D721Med (cell line): ENCODE results near the gene ITGA11.

ENCODE experiments used
- DNase-seq: peaks from one replicate; pipeline ENCODE4 v3.0.0; 2011; ENCODE audit warnings: low spot score; ENCODE audit not compliant: insufficient read length
- FAIRE-seq: peaks from 2 replicates; lab custom pipeline; 2011; peaks lifted over from hg19 to GRCh38; lab: Jason Lieb, UNC
- TF ChIP-seq, protein P1 (sequence below): IDR thresholded peaks from 2 replicates; pipeline ENCODE4 v1.5.1; 2012; ENCODE audit warnings: mild to moderate bottlenecking, control low read depth; ENCODE audit not compliant: insufficient read depth; ENCODE audit errors: missing control alignments

ITGA11 gene

DNA sequence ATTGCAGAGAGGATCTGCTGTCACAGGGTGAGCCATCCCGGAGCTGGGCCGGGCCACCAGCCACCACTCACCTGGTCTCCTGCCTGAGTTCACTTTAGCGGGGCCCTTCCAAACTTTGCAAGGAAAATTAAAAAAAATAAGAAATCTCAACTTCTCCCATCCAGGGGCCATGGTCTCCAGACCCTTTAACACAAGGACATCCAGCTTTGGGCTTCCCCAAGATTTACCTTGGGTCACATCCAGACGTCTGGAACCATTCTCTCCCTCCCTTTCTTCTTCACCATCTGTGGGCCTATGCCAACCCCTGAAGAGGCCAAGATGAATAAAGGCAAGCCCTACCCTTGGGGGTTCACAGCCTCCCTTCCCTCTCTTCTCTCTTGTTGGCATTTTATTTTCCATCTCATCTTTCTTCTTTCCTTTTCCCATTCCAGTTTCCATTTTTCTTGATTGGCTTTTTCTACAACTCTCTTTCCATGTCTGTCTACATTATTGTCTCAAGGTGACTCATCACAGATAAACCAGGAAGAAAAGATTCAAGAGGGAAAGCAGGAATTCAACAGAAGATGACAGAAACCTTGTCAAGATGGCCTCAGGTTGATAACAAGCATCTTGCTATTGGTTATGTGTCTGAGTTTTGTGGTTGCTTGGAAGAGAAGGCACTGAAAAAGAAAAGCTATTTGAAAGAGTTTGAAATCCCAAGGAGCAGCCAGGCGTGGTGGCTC lies 49.5 kb downstream of the ITGA11 start:
- DNase-seq (no peak), FAIRE-seq (no peak)
- TF ChIP-seq, protein P1, sequence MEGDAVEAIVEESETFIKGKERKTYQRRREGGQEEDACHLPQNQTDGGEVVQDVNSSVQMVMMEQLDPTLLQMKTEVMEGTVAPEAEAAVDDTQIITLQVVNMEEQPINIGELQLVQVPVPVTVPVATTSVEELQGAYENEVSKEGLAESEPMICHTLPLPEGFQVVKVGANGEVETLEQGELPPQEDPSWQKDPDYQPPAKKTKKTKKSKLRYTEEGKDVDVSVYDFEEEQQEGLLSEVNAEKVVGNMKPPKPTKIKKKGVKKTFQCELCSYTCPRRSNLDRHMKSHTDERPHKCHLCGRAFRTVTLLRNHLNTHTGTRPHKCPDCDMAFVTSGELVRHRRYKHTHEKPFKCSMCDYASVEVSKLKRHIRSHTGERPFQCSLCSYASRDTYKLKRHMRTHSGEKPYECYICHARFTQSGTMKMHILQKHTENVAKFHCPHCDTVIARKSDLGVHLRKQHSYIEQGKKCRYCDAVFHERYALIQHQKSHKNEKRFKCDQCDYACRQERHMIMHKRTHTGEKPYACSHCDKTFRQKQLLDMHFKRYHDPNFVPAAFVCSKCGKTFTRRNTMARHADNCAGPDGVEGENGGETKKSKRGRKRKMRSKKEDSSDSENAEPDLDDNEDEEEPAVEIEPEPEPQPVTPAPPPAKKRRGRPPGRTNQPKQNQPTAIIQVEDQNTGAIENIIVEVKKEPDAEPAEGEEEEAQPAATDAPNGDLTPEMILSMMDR: no peak

GRCh38 chr15:68380456-68380855 lies 51.5 kb downstream of the ITGA11 start:
- no peak for DNase-seq

DNA sequence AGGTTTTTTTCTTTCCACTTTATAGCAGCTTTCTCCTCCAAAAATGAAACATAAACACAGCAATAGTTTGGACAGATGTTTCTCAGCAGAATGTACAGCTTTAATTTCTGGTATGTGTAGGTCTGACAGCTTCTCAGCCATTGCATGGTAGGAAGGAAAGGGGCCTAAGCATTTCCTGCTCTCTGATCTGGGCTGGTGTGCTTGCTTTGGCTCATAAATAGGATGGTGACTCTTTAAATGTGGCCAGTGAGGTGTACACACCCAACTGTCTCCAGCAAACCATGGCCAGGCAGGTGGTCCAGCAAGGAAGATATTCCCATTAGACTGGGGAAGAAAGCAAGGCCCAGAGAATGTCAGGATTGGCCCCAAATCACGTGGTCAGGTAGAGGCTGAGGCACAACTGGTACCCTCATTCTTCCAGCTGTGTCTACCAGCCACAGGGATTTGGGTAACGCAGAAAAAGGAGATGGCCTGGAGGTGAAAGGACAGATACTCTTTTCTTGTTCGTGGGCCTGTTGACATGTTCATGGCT lies 52.1 kb downstream of the ITGA11 start:
- TF ChIP-seq, protein P1: no peak
- FAIRE-seq (no peak), DNase-seq (no peak)

More at GRCh38 chr15:68380456-68380855, 51.5 kb downstream of the ITGA11 start:
- no peak for FAIRE-seq
- TF ChIP-seq, protein P1: no peak

DNA sequence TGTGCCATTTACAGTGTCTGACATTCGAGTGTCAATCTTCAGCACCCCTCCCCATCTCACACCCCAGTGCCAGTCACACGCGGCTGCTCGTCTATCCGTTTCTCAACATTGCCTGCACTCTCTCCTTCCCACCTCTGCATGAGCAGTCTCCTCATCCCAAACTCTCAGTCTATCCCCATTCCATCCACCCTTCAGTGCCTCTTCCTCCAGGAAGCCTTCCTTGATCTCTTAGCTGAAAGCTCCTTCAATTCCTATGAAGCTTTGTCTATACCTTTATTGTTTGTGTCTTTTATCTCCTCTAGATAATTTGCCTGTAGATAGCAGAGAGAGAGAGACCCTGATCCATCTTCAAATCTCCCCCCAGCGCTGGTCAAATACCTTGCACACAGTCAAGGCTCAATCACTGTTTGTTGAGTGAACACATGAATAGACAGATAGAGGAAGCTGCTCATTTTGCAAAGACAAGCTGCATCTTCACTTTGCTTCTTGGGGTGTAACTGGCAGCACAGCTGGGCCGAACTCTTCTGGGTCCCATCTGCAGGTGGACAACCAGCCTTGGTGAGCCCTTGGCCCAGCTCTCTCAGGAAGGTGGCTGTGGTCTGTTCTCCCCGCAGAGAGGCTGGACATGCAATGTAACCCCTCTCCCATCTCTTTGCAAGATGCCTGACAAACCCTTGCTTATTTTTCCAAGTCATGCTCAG lies 52.8 kb downstream of the ITGA11 start:
- DNase-seq: no peak
- TF ChIP-seq, protein P1: no peak
- FAIRE-seq: no peak

GRCh38 chr15:68378595-68378994 lies 53.4 kb downstream of the ITGA11 start:
- TF ChIP-seq, protein P1: no peak
- FAIRE-seq: no peak
- no peak for DNase-seq

DNA sequence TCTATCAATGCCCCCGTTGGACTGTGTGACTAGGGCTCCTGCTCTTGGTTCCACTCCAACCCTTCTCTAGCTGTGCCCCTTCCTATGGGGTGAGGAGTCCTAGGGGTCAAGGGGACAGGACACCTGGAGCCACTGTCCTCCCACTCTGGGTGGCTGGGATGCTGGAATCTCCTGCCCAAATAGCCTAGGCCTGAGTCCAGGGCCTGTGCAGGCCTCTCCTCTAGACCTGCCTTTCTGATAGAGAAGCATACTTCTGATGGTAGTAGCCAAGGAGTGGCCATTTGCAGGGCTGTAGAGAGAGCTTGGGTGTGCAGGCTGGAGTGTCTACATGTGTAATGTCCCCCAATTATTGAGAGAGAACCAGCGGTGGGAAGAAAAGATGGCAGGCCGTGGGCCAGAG lies 54.2 kb downstream of the ITGA11 start:
- DNase-seq: no peak
- TF ChIP-seq, protein P1: no peak
- FAIRE-seq: no peak
